ENCODE results near the gene RNF151.

RNF151 gene

DNA sequence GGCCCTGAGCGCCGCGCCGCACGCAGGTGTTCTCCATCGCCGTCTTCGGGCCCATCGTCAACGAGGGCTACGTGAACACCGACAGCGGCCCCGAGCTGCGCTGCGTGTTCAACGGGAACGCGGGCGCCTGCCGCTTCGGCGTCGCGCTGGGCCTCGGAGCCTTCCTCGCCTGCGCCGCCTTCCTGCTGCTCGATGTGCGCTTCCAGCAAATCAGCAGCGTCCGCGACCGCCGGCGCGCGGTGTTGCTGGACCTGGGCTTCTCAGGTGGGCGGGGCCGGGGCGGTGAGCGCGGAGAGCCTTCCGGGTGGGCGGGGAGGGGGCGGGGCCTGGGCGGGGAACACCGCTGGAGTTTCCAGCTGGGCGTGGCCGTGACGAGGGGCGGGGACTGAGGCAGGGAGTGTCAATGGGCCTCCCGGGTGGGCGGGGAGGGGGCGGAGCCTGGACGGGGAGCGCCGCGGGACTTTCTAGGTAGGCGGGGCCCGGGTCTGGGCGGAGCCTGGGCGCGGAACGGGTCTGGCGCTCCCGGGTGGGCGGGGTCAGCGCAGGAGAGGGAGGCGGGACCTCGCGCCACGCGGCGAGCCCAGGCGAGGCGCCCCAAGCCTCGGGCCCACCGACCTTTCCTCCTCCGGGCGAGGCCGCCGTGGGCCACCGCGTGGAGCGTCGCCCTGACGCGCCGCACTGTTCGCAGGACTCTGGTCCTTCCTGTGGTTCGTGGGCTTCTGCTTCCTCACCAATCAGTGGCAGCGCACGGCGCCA lies 25.5 kb downstream of the RNF151 start:
- TF ChIP-seq, protein P1, sequence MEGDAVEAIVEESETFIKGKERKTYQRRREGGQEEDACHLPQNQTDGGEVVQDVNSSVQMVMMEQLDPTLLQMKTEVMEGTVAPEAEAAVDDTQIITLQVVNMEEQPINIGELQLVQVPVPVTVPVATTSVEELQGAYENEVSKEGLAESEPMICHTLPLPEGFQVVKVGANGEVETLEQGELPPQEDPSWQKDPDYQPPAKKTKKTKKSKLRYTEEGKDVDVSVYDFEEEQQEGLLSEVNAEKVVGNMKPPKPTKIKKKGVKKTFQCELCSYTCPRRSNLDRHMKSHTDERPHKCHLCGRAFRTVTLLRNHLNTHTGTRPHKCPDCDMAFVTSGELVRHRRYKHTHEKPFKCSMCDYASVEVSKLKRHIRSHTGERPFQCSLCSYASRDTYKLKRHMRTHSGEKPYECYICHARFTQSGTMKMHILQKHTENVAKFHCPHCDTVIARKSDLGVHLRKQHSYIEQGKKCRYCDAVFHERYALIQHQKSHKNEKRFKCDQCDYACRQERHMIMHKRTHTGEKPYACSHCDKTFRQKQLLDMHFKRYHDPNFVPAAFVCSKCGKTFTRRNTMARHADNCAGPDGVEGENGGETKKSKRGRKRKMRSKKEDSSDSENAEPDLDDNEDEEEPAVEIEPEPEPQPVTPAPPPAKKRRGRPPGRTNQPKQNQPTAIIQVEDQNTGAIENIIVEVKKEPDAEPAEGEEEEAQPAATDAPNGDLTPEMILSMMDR (IDR thresholded peaks at IDR 0.05; ENCODE audit: low read length, missing control alignments): no peak
- peak overlapping the region; percentile 22 for H3K4me3 ChIP-seq (replicated peaks; ENCODE audit: low read depth, low read length)

DNA sequence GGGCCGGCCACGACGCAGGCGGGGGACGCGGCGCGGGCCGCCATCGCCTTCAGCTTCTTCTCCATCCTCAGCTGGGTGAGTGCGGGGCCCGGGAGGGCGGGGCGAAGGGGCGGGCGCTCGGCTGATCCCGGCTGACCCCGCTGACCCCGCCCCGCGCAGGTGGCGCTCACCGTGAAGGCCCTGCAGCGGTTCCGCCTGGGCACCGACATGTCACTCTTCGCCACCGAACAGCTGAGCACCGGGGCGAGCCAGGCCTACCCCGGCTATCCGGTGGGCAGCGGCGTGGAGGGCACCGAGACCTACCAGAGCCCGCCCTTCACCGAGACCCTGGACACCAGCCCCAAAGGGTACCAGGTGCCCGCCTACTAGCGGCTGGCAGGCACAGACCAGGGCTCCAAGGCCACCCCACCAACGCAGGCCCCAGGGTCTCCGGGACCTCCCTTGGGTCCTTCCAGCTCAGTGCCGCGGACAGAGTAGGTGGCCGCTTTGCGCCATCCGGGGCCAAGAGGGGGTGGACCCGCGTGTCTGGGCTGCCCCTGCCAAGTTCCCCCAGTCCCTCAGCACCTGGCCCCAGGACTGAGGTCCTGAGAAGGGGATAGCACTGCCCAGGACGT lies 26.2 kb downstream of the RNF151 start:
- H3K4me3 ChIP-seq (replicated peaks; ENCODE audit: low read depth, low read length): no peak overlapping the region
- no peak for DNase-seq (ENCODE audit: low read depth)

More for the DNA sequence above, 25.5 kb downstream of the RNF151 start:
- peak; percentile 94 for DNase-seq (ENCODE audit: low read depth)

DNA sequence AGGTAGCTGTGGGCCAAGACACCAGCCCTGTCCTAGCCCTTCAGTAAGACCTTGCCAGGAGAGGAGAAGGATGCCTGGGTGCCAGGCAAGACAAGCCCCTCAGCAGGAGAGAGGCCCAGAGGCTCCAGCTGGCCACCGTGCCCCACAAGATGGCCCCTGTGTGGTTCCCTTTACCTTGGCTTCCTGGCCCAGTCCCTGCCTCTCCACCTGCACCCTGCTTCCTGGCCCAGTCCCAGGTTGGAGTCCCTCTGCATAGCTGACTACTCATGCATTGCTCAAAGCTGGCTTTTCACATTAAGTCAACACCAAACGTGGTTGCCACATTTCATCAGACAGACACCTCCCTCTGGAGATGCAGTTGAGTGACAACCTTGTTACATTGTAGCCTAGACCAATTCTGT lies 27.1 kb downstream of the RNF151 start:
- no peak for DNase-seq (ENCODE audit: low read depth)
- TF ChIP-seq, protein P1 (IDR thresholded peaks at IDR 0.05; ENCODE audit: low read length, missing control alignments): no peak
- H3K4me3 ChIP-seq (replicated peaks; ENCODE audit: low read depth, low read length): no peak overlapping the region

More for the DNA sequence above, 26.2 kb downstream of the RNF151 start:
- TF ChIP-seq, protein P1 (IDR thresholded peaks at IDR 0.05; ENCODE audit: low read length, missing control alignments): no peak

DNA sequence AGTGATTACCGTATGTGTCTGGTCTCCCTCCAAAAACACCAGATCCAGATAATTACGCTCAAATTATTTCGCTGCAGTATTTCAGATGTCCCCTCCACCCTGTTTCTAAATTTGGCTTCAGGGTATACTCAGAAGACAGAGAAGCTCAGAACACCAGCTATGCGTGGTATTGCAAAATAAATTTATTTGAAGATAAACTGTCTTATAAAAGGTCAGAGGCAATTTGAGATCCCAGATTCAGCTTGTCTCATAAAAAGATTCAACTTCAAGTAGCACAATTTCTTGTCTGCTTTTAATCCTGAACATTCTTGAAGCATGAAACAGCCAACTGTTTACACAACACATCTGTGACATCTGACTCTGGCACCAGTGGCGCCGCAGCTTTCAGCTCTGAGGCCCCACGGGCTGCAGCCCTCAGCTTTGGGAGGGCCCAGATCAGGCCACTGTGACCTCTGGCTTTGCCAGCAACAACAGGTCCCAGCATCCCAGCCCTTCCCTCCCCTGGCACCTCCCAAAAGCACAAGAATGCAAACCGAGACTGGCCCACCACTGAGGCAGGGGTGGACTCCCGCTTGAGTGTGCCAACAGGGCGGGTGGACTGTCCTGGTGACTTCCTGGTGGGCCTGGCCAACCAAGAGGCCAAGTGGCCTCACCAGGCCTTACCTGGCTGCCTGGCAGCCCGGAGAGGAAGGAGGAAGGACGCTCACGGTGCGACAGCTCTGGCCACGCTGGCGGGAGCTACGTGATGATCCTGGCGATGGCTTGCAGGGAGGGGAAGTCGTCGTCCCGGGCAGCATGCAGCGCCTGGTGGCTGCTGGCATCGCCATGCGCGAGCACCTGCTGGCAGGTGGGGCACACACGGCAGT lies 31.1 kb downstream of the RNF151 start:
- no peak overlapping the region for H3K4me3 ChIP-seq (replicated peaks; ENCODE audit: low read depth, low read length)
- no peak for DNase-seq (ENCODE audit: low read depth)
- TF ChIP-seq, protein P1 (IDR thresholded peaks at IDR 0.05; ENCODE audit: low read length, missing control alignments): no peak

DNA sequence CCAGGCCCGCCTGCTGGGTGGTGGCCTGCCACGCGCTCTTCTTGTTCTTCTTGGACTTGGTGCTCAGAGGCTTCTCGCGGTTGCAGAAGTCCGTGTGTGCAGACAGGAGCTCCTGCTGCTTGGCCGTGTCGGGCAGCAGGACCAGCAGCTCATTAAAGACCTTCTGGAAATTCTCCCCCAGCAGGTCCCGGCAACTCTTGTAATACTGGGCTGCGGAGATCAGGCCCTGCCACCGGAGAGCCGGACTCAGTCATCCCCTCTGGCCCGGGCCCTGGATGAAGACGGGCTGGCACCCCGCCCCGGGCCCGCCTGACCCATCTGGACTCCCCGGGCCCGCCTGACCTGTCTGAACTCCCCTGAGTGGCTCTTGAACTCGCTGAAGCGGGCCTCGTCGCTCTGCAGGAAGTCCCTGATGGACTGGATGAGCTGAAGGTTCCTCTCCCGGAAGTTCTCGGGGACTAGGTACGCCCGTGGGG lies 31.7 kb downstream of the RNF151 start:
- no peak overlapping the region for H3K4me3 ChIP-seq (replicated peaks; ENCODE audit: low read depth, low read length)
- TF ChIP-seq, protein P1 (IDR thresholded peaks at IDR 0.05; ENCODE audit: low read length, missing control alignments): no peak
- no peak for DNase-seq (ENCODE audit: low read depth)

DNA sequence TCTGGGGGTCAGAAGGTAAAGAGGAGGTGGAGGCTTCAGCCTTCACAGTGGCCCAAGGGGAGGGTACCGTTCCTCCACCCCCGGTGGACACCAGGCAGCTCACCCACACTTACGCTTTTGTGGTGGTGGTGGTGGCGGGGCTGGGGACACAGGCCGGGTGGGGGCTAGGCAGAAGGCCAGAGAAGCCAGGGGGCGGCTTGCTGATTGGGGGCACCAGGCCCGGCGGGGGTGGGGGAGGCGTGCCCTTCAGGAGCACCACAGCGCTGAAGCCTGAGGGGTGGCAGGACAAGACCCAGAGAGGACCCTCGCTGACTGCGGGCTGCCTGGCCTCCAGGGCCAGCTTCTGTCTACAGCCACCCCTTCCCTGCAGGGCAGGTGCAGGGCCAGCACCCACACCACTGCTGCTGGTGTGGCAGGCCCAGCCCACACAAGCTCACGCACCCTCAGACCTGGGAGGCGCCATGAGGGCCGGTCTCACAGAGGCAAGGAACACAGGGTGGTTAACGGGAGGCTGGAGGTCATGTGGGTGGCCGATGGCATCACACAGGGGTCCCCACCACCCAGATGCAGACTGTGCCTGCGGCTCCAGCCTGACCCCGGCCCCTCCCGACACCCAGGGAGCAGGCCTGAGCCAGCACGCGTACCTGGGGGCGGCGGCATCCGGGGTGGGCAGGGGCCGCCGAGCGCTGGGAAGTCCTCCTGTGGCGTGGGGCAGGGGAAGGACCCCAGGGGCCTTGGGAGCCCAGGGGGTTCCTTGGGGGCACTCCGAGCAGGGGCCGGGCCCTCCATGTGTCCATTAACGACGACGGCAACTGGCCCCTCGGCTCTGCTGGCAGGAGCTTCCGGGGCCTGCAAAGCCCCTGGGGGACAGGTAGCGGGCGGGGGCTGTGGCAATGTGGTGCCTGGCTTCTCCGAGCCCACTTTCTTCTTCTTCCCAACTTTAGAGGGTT lies 32.5 kb downstream of the RNF151 start:
- TF ChIP-seq, protein P1 (IDR thresholded peaks at IDR 0.05; ENCODE audit: low read length, missing control alignments): no peak
- no peak for DNase-seq (ENCODE audit: low read depth)

More for the DNA sequence above, 32.5 kb downstream of the RNF151 start:
- no peak overlapping the region for H3K4me3 ChIP-seq (replicated peaks; ENCODE audit: low read depth, low read length)

Measured in fibroblast of pulmonary artery (primary cell).